ENCODE data around the gene APOL2. TPM values are rescaled to one million over a fixed set of nuclear protein-coding genes. Genes with fewer than 3 reads are reported as not detected.

Gene APOL2
- 100 to 1,000 TPM in 2 of 3 donors, 10 to 100 TPM in 1; 99.6 to 117 (median 106) TPM for total RNA-seq

- Mint-ChIP-seq H3K36me3 (ENCODE audit: insufficient read depth) (peaks cover 27% of the 10 kb centered on the region), H3K9me3 (peaks cover 6% of the 10 kb centered on the region), H3K27me3 (ENCODE audit: low read depth) (no peaks in the 10 kb centered on the region), H3K4me1 (ENCODE audit: low read depth) (peaks cover 48% of the 10 kb centered on the region), H3K4me3 (peak within 1 kb of the TSS; percentile 97)
- DNase-seq (peak; percentile 81), ATAC-seq (peak; percentile 92 to 93)
Measured at GRCh38 chr22:36239401-36240171, at the start of gene APOL2. APOL2 (minus strand) TSS chr22:36239527; CDS start chr22:36233162, 6,365 bp downstream.

- H3K9me3 Mint-ChIP-seq = no peaks in the 10 kb centered on the region
- no peaks in the 10 kb centered on the region for H3K27me3 Mint-ChIP-seq (ENCODE audit: low read depth)
- H3K4me1 Mint-ChIP-seq (ENCODE audit: low read depth) = peaks cover 45% of the 10 kb centered on the region
- DNase-seq (no peak), ATAC-seq (no peak)
- H3K4me3 Mint-ChIP-seq = no peak overlapping the region
- H3K36me3 Mint-ChIP-seq (ENCODE audit: insufficient read depth) = peaks cover 48% of the 10 kb centered on the region
Measured at GRCh38 chr22:36288571-36289405, 49.5 kb upstream of the APOL2 start.

- no peaks in the 10 kb centered on the region for H3K9me3 Mint-ChIP-seq
- DNase-seq (no peak), ATAC-seq (no peak)
- H3K4me3 Mint-ChIP-seq = no peak overlapping the region
- peaks cover 45% of the 10 kb centered on the region for H3K4me1 Mint-ChIP-seq (ENCODE audit: low read depth)
- H3K27me3 Mint-ChIP-seq (ENCODE audit: low read depth) = no peaks in the 10 kb centered on the region
- peaks cover 52% of the 10 kb centered on the region for H3K36me3 Mint-ChIP-seq (ENCODE audit: insufficient read depth)
Measured at GRCh38 chr22:36287881-36288515, 48.7 kb upstream of the APOL2 start.

- H3K4me3 Mint-ChIP-seq = no peak overlapping the region
- peaks cover 42% of the 10 kb centered on the region for H3K36me3 Mint-ChIP-seq (ENCODE audit: insufficient read depth)
- ATAC-seq (peak; percentile 80 to 85), DNase-seq (peak; percentile 47)
- no peaks in the 10 kb centered on the region for H3K27me3 Mint-ChIP-seq (ENCODE audit: low read depth)
- peaks cover 32% of the 10 kb centered on the region for H3K4me1 Mint-ChIP-seq (ENCODE audit: low read depth)
- no peaks in the 10 kb centered on the region for H3K9me3 Mint-ChIP-seq
Measured at GRCh38 chr22:36286096-36286957, 47.0 kb upstream of the APOL2 start.

GRCh38 chr22:36285545-36285944, 46.2 kb upstream of the APOL2 start:
- ATAC-seq = no peak
- Mint-ChIP-seq H3K36me3 (ENCODE audit: insufficient read depth) (peaks cover 47% of the 10 kb centered on the region), H3K27me3 (ENCODE audit: low read depth) (no peaks in the 10 kb centered on the region), H3K9me3 (no peaks in the 10 kb centered on the region), H3K4me1 (ENCODE audit: low read depth) (peaks cover 30% of the 10 kb centered on the region), H3K4me3 (no peak overlapping the region)
- DNase-seq = no peak

- Mint-ChIP-seq H3K27me3 (ENCODE audit: low read depth) (no peaks in the 10 kb centered on the region), H3K36me3 (ENCODE audit: insufficient read depth) (peaks cover 47% of the 10 kb centered on the region)
Measured at GRCh38 chr22:36285017-36285416, 45.7 kb upstream of the APOL2 start.

GRCh38 chr22:36284171-36284571, 44.8 kb upstream of the APOL2 start:
- H3K9me3 Mint-ChIP-seq = no peaks in the 10 kb centered on the region
- ATAC-seq = no peak
- no peak for DNase-seq
- peaks cover 44% of the 10 kb centered on the region for H3K36me3 Mint-ChIP-seq (ENCODE audit: insufficient read depth)
- H3K4me1 Mint-ChIP-seq (ENCODE audit: low read depth) = peaks cover 18% of the 10 kb centered on the region
- no peak overlapping the region for H3K4me3 Mint-ChIP-seq
- no peaks in the 10 kb centered on the region for H3K27me3 Mint-ChIP-seq (ENCODE audit: low read depth)

More at GRCh38 chr22:36285017-36285416, 45.7 kb upstream of the APOL2 start:
- H3K4me3 Mint-ChIP-seq = no peak overlapping the region
- peaks cover 26% of the 10 kb centered on the region for H3K4me1 Mint-ChIP-seq (ENCODE audit: low read depth)
- ATAC-seq = no peak
- DNase-seq = no peak
- H3K9me3 Mint-ChIP-seq = no peaks in the 10 kb centered on the region

- Mint-ChIP-seq H3K36me3 (ENCODE audit: insufficient read depth) (peaks cover 35% of the 10 kb centered on the region), H3K27me3 (ENCODE audit: low read depth) (no peaks in the 10 kb centered on the region), H3K4me3 (no peak overlapping the region)
Measured at GRCh38 chr22:36282328-36282831, 43.1 kb upstream of the APOL2 start.

GRCh38 chr22:36281781-36282327, 42.5 kb upstream of the APOL2 start:
- Mint-ChIP-seq H3K27me3 (ENCODE audit: low read depth) (no peaks in the 10 kb centered on the region), H3K4me3 (no peak overlapping the region), H3K4me1 (ENCODE audit: low read depth) (peaks cover 14% of the 10 kb centered on the region), H3K36me3 (ENCODE audit: insufficient read depth) (peaks cover 31% of the 10 kb centered on the region), H3K9me3 (no peaks in the 10 kb centered on the region)
- ATAC-seq (no peak), DNase-seq (no peak)

More at GRCh38 chr22:36282328-36282831, 43.1 kb upstream of the APOL2 start:
- DNase-seq (no peak), ATAC-seq (no peak)
- Mint-ChIP-seq H3K4me1 (ENCODE audit: low read depth) (peaks cover 16% of the 10 kb centered on the region), H3K9me3 (no peaks in the 10 kb centered on the region)

- Mint-ChIP-seq H3K4me3 (no peak overlapping the region), H3K36me3 (ENCODE audit: insufficient read depth) (peaks cover 24% of the 10 kb centered on the region), H3K4me1 (ENCODE audit: low read depth) (peaks cover 11% of the 10 kb centered on the region), H3K9me3 (no peaks in the 10 kb centered on the region), H3K27me3 (ENCODE audit: low read depth) (no peaks in the 10 kb centered on the region)
- ATAC-seq = no peak
- no peak for DNase-seq
Measured at GRCh38 chr22:36280379-36280778, 41.1 kb upstream of the APOL2 start.

- Mint-ChIP-seq H3K9me3 (no peaks in the 10 kb centered on the region), H3K4me1 (ENCODE audit: low read depth) (peaks cover 11% of the 10 kb centered on the region), H3K27me3 (ENCODE audit: low read depth) (no peaks in the 10 kb centered on the region), H3K4me3 (no peak overlapping the region), H3K36me3 (ENCODE audit: insufficient read depth) (peaks cover 24% of the 10 kb centered on the region)
- ATAC-seq = no peak
- no peak for DNase-seq
Measured at GRCh38 chr22:36279219-36279666, 39.9 kb upstream of the APOL2 start.

- peak; percentile 85 to 89 for ATAC-seq
- peaks cover 19% of the 10 kb centered on the region for H3K36me3 Mint-ChIP-seq (ENCODE audit: insufficient read depth)
- H3K9me3 Mint-ChIP-seq = no peaks in the 10 kb centered on the region
- no peak overlapping the region for H3K4me3 Mint-ChIP-seq
- DNase-seq = peak; percentile 58
- H3K4me1 Mint-ChIP-seq (ENCODE audit: low read depth) = peaks cover 11% of the 10 kb centered on the region
- H3K27me3 Mint-ChIP-seq (ENCODE audit: low read depth) = no peaks in the 10 kb centered on the region
Measured at GRCh38 chr22:36277482-36278291, 38.4 kb upstream of the APOL2 start.
